RWPE1 (cell line): ENCODE data around the gene TTC34.

Experiments
- CTCF ChIA-PET: fragments of 350-600 bp; sonication (Branson Sonifier 250); formaldehyde crosslinking; extraction: SDS; loops from one replicate; lab custom pipeline; 2021; lab: Yijun Ruan, JAX
- POLR2A ChIA-PET: fragments of 400-600 bp; formaldehyde crosslinking; extraction: SDS; loops from one replicate; lab custom pipeline; 2020; ENCODE audit warnings: antibody characterized with exemption; ENCODE audit not compliant: low non-redundant PET; lab: Yijun Ruan, JAX
- DNase-seq: peaks from one replicate; pipeline ENCODE4 v3.0.0; 2012; ENCODE audit warnings: low spot score
- H3K27ac ChIP-seq: fragments of 450-650 bp; 2 replicates; pipeline ENCODE4 v1.5.1; 2017
- TF ChIP-seq, protein P1 (sequence below): fragments of 450-650 bp; conservative IDR thresholded peaks from 2 replicates; pipeline ENCODE4 v1.5.1; 2017; ENCODE audit warnings: low read depth, mild to moderate bottlenecking

TTC34 gene

DNA sequence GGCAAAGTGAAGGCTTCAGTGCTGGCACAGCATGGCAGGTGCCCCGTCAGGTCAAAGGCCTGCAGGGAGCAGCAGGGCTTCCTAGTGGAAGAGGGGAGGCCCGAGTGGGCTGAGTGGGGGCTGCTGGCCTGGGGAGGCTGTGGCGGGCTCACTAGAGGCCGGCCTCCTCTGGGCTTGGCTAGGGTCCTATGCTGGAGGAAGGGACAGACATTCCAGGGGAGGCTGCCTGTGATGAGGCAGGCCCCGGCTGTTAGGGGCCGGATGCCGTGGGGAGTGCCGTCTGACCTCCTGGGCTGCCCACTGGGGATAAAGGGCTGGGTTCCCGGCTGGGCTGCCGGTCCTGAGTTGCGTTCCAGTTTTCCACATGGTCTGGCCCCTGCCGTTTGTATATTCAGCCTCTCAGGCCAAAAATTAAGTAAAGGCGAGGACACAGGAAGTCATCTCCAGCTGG lies 193.8 kb downstream of the TTC34 start:
- H3K27ac ChIP-seq = no peak overlapping the region
- TF ChIP-seq, protein P1, sequence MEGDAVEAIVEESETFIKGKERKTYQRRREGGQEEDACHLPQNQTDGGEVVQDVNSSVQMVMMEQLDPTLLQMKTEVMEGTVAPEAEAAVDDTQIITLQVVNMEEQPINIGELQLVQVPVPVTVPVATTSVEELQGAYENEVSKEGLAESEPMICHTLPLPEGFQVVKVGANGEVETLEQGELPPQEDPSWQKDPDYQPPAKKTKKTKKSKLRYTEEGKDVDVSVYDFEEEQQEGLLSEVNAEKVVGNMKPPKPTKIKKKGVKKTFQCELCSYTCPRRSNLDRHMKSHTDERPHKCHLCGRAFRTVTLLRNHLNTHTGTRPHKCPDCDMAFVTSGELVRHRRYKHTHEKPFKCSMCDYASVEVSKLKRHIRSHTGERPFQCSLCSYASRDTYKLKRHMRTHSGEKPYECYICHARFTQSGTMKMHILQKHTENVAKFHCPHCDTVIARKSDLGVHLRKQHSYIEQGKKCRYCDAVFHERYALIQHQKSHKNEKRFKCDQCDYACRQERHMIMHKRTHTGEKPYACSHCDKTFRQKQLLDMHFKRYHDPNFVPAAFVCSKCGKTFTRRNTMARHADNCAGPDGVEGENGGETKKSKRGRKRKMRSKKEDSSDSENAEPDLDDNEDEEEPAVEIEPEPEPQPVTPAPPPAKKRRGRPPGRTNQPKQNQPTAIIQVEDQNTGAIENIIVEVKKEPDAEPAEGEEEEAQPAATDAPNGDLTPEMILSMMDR = no peak
- DNase-seq = no peak
- CTCF ChIA-PET = no interaction called here
- POLR2A ChIA-PET = no interaction called here

DNA sequence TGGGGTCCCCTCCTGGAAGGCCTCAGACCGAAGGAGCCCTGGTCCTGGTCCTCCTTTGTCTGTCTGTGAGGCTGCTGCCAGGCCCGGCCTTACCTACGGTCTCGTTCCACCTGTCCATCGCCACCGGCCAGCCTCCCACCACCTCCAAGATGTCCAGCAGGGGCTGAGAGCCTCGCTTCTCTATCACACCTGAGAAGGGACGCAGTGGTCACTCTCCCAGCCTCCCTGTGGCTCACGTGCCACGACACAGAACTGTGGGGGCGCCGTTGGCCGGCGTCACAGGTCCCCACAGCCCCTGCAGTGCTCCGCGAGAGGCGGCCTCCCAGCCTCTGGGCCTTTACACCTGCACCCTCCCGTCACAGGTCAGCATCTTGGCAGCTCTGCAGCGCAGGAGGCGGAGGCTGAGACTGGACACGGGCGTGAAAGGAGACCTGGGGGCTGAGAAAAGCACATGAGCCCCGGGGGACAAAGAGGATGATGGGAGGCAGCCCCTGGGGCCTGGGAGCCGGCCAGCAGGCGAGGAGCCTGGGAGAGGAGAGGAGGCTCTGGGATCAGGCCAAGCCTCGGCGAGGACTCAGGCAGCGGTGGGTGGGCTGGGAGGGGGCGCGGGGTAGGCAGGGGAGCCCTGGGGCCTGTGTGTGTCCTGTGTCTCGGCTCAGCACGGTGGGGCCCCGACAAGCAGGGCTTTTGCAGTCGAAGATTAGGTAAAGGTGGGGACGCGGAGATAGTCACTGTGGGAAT lies 194.4 kb downstream of the TTC34 start:
- POLR2A ChIA-PET = no interaction called here
- TF ChIP-seq, protein P1 = no peak
- no peak overlapping the region for H3K27ac ChIP-seq
- CTCF ChIA-PET = no interaction called here
- no peak for DNase-seq

DNA sequence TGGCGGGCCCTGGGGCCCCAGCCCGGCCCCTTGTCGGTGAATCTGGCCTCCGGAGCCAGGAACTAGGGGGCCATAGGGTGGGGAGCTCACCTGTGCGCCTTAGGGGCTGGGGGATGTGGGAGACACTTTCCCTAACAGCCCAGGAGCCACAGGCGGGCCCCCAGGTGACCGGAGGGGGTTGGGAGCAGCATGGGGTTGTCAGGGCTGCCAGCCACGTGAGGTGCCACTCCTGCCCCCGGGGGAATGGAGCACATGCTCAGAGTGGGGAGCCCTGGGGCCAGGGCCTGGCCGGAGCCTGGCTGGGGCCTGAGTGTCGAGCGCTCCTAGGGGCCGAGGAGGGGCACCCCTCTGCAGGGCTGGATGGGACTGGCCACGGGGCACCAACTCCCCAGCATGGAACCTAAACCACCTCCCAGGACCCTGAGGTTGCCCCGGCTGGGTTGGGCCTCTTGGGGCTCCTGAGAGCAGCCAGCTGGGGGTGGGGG lies 195.1 kb downstream of the TTC34 start:
- CTCF ChIA-PET = no interaction called here
- TF ChIP-seq, protein P1 = no peak
- no peak for DNase-seq
- no peak overlapping the region for H3K27ac ChIP-seq
- POLR2A ChIA-PET = no interaction called here

DNA sequence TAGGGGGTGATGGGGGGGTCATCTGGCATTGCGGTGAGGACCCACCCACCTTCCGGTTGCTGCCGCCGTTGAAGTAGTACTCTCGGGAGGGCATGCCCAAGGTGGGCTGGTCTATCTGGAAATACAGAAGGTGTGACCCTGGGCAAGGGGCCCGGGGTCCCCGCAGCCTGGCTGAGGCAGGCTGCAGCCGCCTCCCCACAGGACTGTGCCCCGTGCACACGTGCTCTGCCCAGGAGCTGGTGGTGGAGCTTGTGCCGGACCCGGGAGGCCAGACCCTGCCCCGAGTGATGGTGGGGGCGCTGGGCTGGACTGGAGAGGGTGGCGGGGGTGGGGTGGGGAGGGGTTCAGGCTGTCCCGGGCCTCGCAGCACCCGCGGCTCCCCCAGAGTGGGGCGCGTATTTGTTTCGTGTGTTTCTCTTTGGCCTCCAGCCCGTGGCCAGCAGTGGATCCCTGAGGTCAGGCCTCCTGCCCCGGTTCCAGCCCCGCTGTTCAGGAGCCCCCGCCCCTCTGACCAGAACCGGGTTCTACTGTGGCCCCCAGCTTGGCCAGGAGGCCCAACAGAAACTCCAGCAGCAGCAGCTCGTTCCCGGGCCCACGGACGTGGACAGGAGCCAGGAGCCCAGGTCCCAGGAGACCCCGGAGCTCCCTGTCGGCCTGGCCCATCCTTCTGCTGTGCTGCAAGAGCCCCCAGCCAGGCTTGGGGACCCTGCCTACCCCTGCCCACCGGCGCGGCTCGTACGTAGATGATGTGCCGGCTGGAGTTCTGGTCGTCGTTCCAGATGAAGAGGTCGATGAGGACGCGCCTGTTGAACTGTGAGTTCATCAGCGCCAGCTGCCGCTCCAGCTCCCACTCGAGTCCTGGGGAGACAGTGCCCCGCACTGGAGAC lies 195.7 kb downstream of the TTC34 start:
- CTCF ChIA-PET = no interaction called here
- TF ChIP-seq, protein P1 = no peak
- POLR2A ChIA-PET = no interaction called here
- no peak for DNase-seq
- H3K27ac ChIP-seq = no peak overlapping the region

DNA sequence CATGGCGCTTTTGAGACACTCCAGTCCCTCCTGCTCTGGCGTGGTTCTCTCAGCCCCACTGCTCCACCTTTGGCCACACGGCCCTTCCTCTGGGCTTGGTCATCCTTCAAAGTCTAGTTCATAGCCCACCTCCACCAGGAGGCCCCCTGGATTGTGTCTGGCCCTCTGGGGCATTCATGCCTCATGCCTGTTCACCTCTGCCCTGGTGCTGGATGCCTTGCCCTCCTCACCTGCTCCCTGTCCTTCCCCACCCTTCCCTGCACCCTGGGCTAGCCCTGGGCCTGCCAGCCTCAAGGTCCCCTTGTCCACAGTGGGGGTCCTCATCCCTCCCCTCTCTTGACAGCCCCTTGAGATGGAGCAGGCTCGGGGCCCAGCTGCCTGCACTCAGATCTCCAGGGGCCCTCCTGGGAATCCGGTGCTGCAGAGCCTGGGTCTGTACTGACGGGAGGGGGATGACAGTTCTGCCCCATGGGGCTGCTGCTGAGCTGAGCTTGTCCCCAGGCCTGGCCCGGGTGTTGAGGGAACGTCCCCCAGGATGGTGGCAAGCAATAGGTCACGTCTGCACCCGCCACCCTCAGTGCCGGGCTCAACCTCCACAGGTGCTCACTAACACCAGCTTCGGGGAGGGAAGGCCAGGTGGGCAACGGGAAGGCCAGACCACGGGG lies 196.5 kb downstream of the TTC34 start:
- no peak for DNase-seq
- H3K27ac ChIP-seq = no peak overlapping the region
- ChIA-PET POLR2A (no interaction called here), CTCF (no interaction called here)
- TF ChIP-seq, protein P1 = no peak

DNA sequence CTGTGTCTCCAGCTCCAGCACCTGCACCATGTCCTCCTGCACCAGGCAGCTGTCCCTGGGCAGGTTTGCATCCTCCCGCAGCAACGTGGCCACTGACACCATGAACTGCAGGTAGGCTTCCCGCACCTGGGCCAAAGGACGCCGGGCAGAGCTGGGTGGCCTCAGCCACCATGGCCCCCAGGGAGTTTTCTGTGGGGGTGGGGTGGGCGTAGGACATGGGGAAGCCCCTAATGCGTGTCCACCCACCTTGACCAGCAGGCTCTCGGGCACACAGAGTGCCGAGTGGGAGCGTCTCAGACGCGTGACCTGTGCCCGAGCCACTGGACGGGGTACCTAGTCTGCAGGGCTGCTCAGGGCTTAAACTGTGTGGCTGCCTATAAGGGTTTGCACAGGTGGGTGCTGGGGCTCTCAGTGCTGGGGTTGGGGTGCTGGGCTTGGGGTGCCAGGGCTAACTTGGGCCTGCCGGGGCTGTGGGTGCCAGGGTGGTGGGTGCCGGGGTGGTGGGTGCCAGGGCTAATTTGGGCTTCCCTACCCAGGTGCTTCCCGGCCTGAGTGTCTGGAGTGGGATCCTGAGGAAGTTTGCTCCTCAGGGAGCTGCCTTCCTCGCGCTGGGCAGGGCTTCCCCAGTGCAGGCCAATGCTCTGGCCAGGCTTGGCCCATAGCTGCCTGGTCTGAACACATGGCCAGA lies 197.2 kb downstream of the TTC34 start:
- H3K27ac ChIP-seq = no peak overlapping the region

More for the DNA sequence above, 197.2 kb downstream of the TTC34 start:
- no peak for DNase-seq
- ChIA-PET CTCF (no interaction called here), POLR2A (interaction anchor here (0.6 kb wide), 1 partner anchor 207 kb away, joined by 7 read pairs; no protein-coding TSS in a partner anchor)
- TF ChIP-seq, protein P1 = no peak
